Liver (tissue), 9 donors: ENCODE measurements around the gene INPP5A. TPM values are rescaled to one million over a fixed set of nuclear protein-coding genes. Genes with fewer than 3 reads are reported as not detected.

Experiments
- DNase-seq: peaks from one replicate; pipeline ENCODE4 v3.0.0-alpha.2; 2017; ENCODE audit warnings: low spot score
- H3K27ac ChIP-seq, 2 donors: one replicate each; pipeline ENCODE4 v1.7.0; 2013; ENCODE audit warnings: inconsistent platforms in 2 of 2, low read length in 2 of 2, control low read depth in 1 of 2, low read depth in 1 of 2, mild to moderate bottlenecking in 1 of 2
- H3K27me3 ChIP-seq, 4 donors: one replicate each; pipeline versions ENCODE4 v1.6.1 to v1.7.0; 2013; ENCODE audit warnings: low read length in 3 of 4, inconsistent platforms in 1 of 4, mild to moderate bottlenecking in 1 of 4, moderate library complexity in 1 of 4; ENCODE audit not compliant: control insufficient read depth in 4 of 4, insufficient read depth in 4 of 4
- H3K36me3 ChIP-seq, 4 donors: one replicate each; pipeline versions ENCODE4 v1.6.1 to v1.7.0; 2013; ENCODE audit warnings: low read length in 3 of 4, mild to moderate bottlenecking in 3 of 4, low read depth in 1 of 4, moderate library complexity in 1 of 4; ENCODE audit not compliant: control insufficient read depth in 4 of 4, insufficient read depth in 3 of 4
- H3K4me1 ChIP-seq, 4 donors: one replicate each; pipeline versions ENCODE4 v1.6.1 to v1.7.0; 2013; ENCODE audit warnings: low read length in 3 of 4, mild to moderate bottlenecking in 3 of 4, moderate library complexity in 1 of 4; ENCODE audit not compliant: control insufficient read depth in 4 of 4, insufficient read depth in 4 of 4
- H3K4me3 ChIP-seq, 3 donors: one replicate each; pipeline versions ENCODE4 v1.6.1 to v1.7.0; 2013; ENCODE audit warnings: low read length in 3 of 3, control low read depth in 1 of 3, low read depth in 1 of 3, mild to moderate bottlenecking in 1 of 3
- H3K9ac ChIP-seq, 2 donors: one replicate each; pipeline ENCODE4 v1.7.0; 2013; ENCODE audit warnings: low read length in 2 of 2, mild to moderate bottlenecking in 2 of 2, moderate library complexity in 2 of 2, control low read depth in 1 of 2, low read depth in 1 of 2
- H3K9me3 ChIP-seq, 4 donors: one replicate each; pipeline versions ENCODE4 v1.6.1 to v1.7.0; 2013; ENCODE audit warnings: low read length in 3 of 4; ENCODE audit not compliant: control insufficient read depth in 4 of 4
- CTCF ChIP-seq: fragments of 150-350 bp; IDR thresholded peaks from 2 replicates; pipeline ENCODE4 v1.5.1; 2017; ENCODE audit warnings: improper control_type of control experiment, low read depth, low read length; ENCODE audit not compliant: missing input control
- EGR1 ChIP-seq, 2 donors: IDR thresholded peaks; 2 replicates each; pipeline ENCODE4 v1.6.1; 2016 to 2018; ENCODE audit warnings: antibody characterized with exemption in 2 of 2, low read depth in 2 of 2
- FOXA1 ChIP-seq: IDR thresholded peaks from 2 replicates; pipeline ENCODE4 v1.6.1; 2016; ENCODE audit warnings: antibody characterized with exemption
- FOXA2 ChIP-seq: IDR thresholded peaks from 2 replicates; pipeline ENCODE4 v1.6.1; 2016; ENCODE audit warnings: antibody characterized with exemption
- GABPA ChIP-seq, 2 donors: IDR thresholded peaks in 1 of 2; conservative IDR thresholded peaks in 1 of 2; 2 replicates each; pipeline ENCODE4 v1.6.1; 2016; ENCODE audit warnings: antibody characterized with exemption in 2 of 2, mild to moderate bottlenecking in 1 of 2, moderate library complexity in 1 of 2
- HNF4G ChIP-seq: IDR thresholded peaks from 2 replicates; pipeline ENCODE4 v1.6.1; 2016; ENCODE audit warnings: antibody characterized with exemption
- JUND ChIP-seq, 2 donors: IDR thresholded peaks; 2 replicates each; pipeline ENCODE4 v1.6.1; 2016; ENCODE audit warnings: antibody characterized with exemption in 2 of 2
- RAD21 ChIP-seq, 2 donors: IDR thresholded peaks; 2 replicates each; pipeline ENCODE4 v1.6.1; 2016; ENCODE audit warnings: antibody characterized with exemption in 2 of 2, mild to moderate bottlenecking in 2 of 2
- REST ChIP-seq: IDR thresholded peaks from 2 replicates; pipeline ENCODE4 v1.6.1; 2016; ENCODE audit warnings: antibody characterized with exemption, mild to moderate bottlenecking
- YY1 ChIP-seq: IDR thresholded peaks from 2 replicates; pipeline ENCODE4 v1.6.1; 2016; ENCODE audit warnings: antibody characterized with exemption, mild to moderate bottlenecking
- ZBTB33 ChIP-seq: IDR thresholded peaks from 2 replicates; pipeline ENCODE4 v1.6.1; 2016; ENCODE audit warnings: antibody characterized with exemption
- WGBS: extraction: QIAGEN DNeasy Blood & Tissue Kit; methylation state at CpG from one replicate; pipeline ENCODE4 v1.1.7; 2013; 5-methylcytosine and 5-hydroxymethylcytosine counted together
- polyA plus RNA-seq, 2 donors: library from polyadenylated mRNA; stranded (reverse) in 1 of 2; unstranded in 1 of 2; fragments of 200-250 nt in 1 of 2; fragments of >200 nt in 1 of 2; fragmentation: Nextera tagmentation in 1 of 2; extraction: Ambion mirVana in 1 of 2; gene quantifications; one replicate each; pipeline versions ENCODE4 v1.2.1 to v1.2.3, GENCODE V29; 2013 to 2015
- total RNA-seq, 2 donors: library from RNA; depleted of rRNA; stranded (reverse); fragments of >200 nt; gene quantifications; one replicate each; pipeline ENCODE4 v1.2.3, GENCODE V29; 2014
- donor health status: healthy.
- donor health status: healthy.
- donor health status: healthy.
- donor health status: healthy.
- donor health status: healthy.

INPP5A gene
- total and polyA plus RNA-seq, 4 donors = 4.3 to 26.5 (median 10.9) TPM

- Histone ChIP-seq H3K9ac (no peak overlapping the region), H3K27ac (no peak overlapping the region), H3K36me3 (peaks cover 2 to 19% (median 3%) of the 10 kb centered on the region in 4 donors), H3K4me1 (peaks cover 0 to 24% (median 12%) of the 10 kb centered on the region in 4 donors), H3K9me3 (no peaks in the 10 kb centered on the region), H3K4me3 (no peak overlapping the region), H3K27me3 (no peaks in the 10 kb centered on the region)
- TF ChIP-seq JUND (IDR thresholded peaks at IDR 0.05) = no peak
- no peak for TF ChIP-seq REST
- TF ChIP-seq RAD21 (IDR thresholded peaks at IDR 0.05) = no peak
- TF ChIP-seq YY1 = no peak
- no peak for TF ChIP-seq EGR1 (IDR thresholded peaks at IDR 0.05; ENCODE audit: low read depth in 2 of 2)
- 91% methylated on average over 35 of the region's 35 CpGs for WGBS
- DNase-seq = no peak
Measured at GRCh38 chr10:132659206-132660091, 121.9 kb downstream of the INPP5A start.

- 97% methylated on average over 3 of the region's 3 CpGs for WGBS
- Histone ChIP-seq H3K9me3 (no peaks in the 10 kb centered on the region), H3K36me3 (peaks cover 2 to 19% (median 4%) of the 10 kb centered on the region in 4 donors), H3K9ac (no peak overlapping the region), H3K4me1 (peaks cover 0 to 24% (median 12%) of the 10 kb centered on the region in 4 donors), H3K27ac (no peak overlapping the region), H3K27me3 (no peaks in the 10 kb centered on the region), H3K4me3 (no peak overlapping the region)
- TF ChIP-seq REST = no peak
- TF ChIP-seq HNF4G = no peak
- no peak for TF ChIP-seq FOXA1
- no peak for TF ChIP-seq GABPA (IDR thresholded peaks at IDR 0.05 in 1 of 2, conservative IDR thresholded peaks at IDR 0.05 in 1 of 2)
- TF ChIP-seq YY1 = no peak
- TF ChIP-seq CTCF = no peak
- TF ChIP-seq FOXA2 = no peak
- no peak for TF ChIP-seq EGR1 (IDR thresholded peaks at IDR 0.05; ENCODE audit: low read depth in 2 of 2)
- no peak for TF ChIP-seq JUND (IDR thresholded peaks at IDR 0.05)
- no peak for TF ChIP-seq ZBTB33
- DNase-seq = no peak
Measured at GRCh38 chr10:132660385-132660784, 122.8 kb downstream of the INPP5A start.
